GM12878 (cell line): Measurements from ENCODE around the gene CETN1. TPM values are rescaled to one million over a fixed set of nuclear protein-coding genes. Genes with fewer than 3 reads are reported as not detected.

ENCODE experiments used
- ATAC-seq: fragments of 200-7000 bp; cut with Tn5 transposase; 3 replicates; pipeline ENCODE4 v1.9.1; 2020; ENCODE audit warnings: mild to moderate bottlenecking, moderate library complexity
- BruUV-seq: library from RNA; stranded (reverse); fragments of 400-500 nt; replicated peaks from 2 replicates; lab custom pipeline; 2021; lab: Mats Ljungman, UMichigan
- CTCF ChIA-PET: fragments of 300-600 bp; sonication (Branson Sonifier 250); formaldehyde crosslinking; extraction: SDS; loops from one replicate; lab custom pipeline; 2021; ENCODE audit warnings: inconsistent platforms; lab: Yijun Ruan, JAX
- POLR2A ChIA-PET: fragments of 350-600 bp; formaldehyde crosslinking; extraction: SDS; loops from one replicate; lab custom pipeline; 2021; ENCODE audit warnings: inconsistent platforms; lab: Charles Lee
- RAD21 ChIA-PET: fragments of 300-600 bp; sonication (Branson Sonifier 250); formaldehyde crosslinking; loops from one replicate; lab custom pipeline; 2023; ENCODE audit warnings: antibody characterized with exemption; ENCODE audit not compliant: unreplicated experiment; lab: Charles Lee
- SMC1A ChIA-PET: fragments of 300-600 bp; sonication (Branson Sonifier 250); formaldehyde crosslinking; loops from one replicate; lab custom pipeline; 2023; ENCODE audit not compliant: unreplicated experiment, uncharacterized antibody; lab: Charles Lee
- DNase-seq: peaks from one replicate; pipeline ENCODE4 v3.0.0-alpha.2; 2011; ENCODE audit warnings: low read depth, low spot score
- FAIRE-seq: peaks from 3 replicates; lab custom pipeline; 2011; peaks lifted over from hg19 to GRCh38; lab: Jason Lieb, UNC
- H2AFZ ChIP-seq: 2 replicates; pipeline ENCODE4 v1.6.0; 2011; ENCODE audit warnings: low read depth, low read length, control low read depth; ENCODE audit not compliant: control insufficient read depth
- H3K27ac ChIP-seq: 2 replicates; pipeline ENCODE4 v1.5.1; 2011; ENCODE audit warnings: control low read depth; ENCODE audit not compliant: control insufficient read depth, insufficient read depth
- H3K27me3 ChIP-seq, 2 experiments: replicated peaks in 1 of 2; 2 replicates each; pipeline versions ENCODE4 v1.6.0 to v1.6.1; 2011; ENCODE audit warnings: low read length in 1 of 2; ENCODE audit not compliant: control insufficient read depth in 2 of 2, insufficient read depth in 2 of 2
- H3K36me3 ChIP-seq, 2 experiments: 2 replicates each; pipeline ENCODE4 v1.5.1; 2011; ENCODE audit warnings: low read length in 1 of 2; ENCODE audit not compliant: control insufficient read depth in 2 of 2, insufficient read depth in 2 of 2
- H3K4me1 ChIP-seq: 2 replicates; pipeline ENCODE4 v1.6.1; 2011; ENCODE audit warnings: mild to moderate bottlenecking, low read length, moderate library complexity, mixed read lengths; ENCODE audit not compliant: control insufficient read depth, insufficient read depth
- H3K4me2 ChIP-seq: 2 replicates; pipeline ENCODE4 v1.6.0; 2011; ENCODE audit warnings: control low read depth; ENCODE audit not compliant: control insufficient read depth, insufficient read depth
- H3K4me3 ChIP-seq: fragments of 200-600 bp; sonication (generic); 2 replicates; pipeline ENCODE4 v1.5.1; 2016
- H3K79me2 ChIP-seq: 2 replicates; pipeline ENCODE4 v1.6.0; 2011; ENCODE audit warnings: low read length; ENCODE audit not compliant: control insufficient read depth, insufficient read depth
- H3K9ac ChIP-seq: 2 replicates; pipeline ENCODE4 v1.8.0; 2011; ENCODE audit warnings: low read length, control low read depth, mixed read lengths; ENCODE audit not compliant: control insufficient read depth, insufficient read depth
- H3K9me3 ChIP-seq: replicated peaks from 3 replicates; pipeline ENCODE4 v1.5.1; 2011; ENCODE audit warnings: mild to moderate bottlenecking, low read length; ENCODE audit not compliant: control insufficient read depth, insufficient read depth
- H4K20me1 ChIP-seq: 2 replicates; pipeline ENCODE4 v1.6.0; 2011; ENCODE audit not compliant: control insufficient read depth, insufficient read depth
- BHLHE40 ChIP-seq, 2 experiments: fragments of 450-650 bp in 1 of 2; IDR thresholded peaks; 2 replicates each; pipeline ENCODE4 v1.6.1; 2011 to 2017; ENCODE audit warnings: low read depth in 2 of 2, borderline replicate concordance in 1 of 2, improper control_type of control experiment in 1 of 2, low read length in 1 of 2, mild to moderate bottlenecking in 1 of 2
- BRCA1 ChIP-seq: IDR thresholded peaks from 2 replicates; pipeline ENCODE4 v1.6.1; 2011; ENCODE audit warnings: low read depth, low read length, improper control_type of control experiment
- CHD2 ChIP-seq: IDR thresholded peaks from 2 replicates; pipeline ENCODE4 v1.6.1; 2011; ENCODE audit warnings: low read depth, low read length, improper control_type of control experiment, borderline replicate concordance
- DPF2 ChIP-seq: fragments of 450-650 bp; IDR thresholded peaks from 2 replicates; pipeline ENCODE4 v1.6.1; 2017; ENCODE audit warnings: mild to moderate bottlenecking
- IKZF2 ChIP-seq, 2 experiments: fragments of 450-650 bp; IDR thresholded peaks; 2 replicates each; pipeline ENCODE4 v1.6.1; 2017; ENCODE audit warnings: mild to moderate bottlenecking in 2 of 2, moderate library complexity in 2 of 2
- IRF4 ChIP-seq: IDR thresholded peaks from 2 replicates; pipeline ENCODE4 v1.6.1; 2011; ENCODE audit warnings: low read depth, low read length
- KLF5 ChIP-seq: fragments of 450-650 bp; IDR thresholded peaks from 2 replicates; pipeline ENCODE4 v1.6.1; 2014; ENCODE audit warnings: mild to moderate bottlenecking; ENCODE audit not compliant: partially characterized antibody
- MTA2 ChIP-seq: fragments of 450-650 bp; IDR thresholded peaks from 2 replicates; pipeline ENCODE4 v1.6.1; 2016; ENCODE audit warnings: low read depth, mild to moderate bottlenecking, moderate library complexity
- MYB ChIP-seq: fragments of 150-350 bp; IDR thresholded peaks from 2 replicates; pipeline ENCODE4 v1.6.1; 2014; ENCODE audit warnings: mild to moderate bottlenecking, low read depth, low read length, borderline replicate concordance
- NFYA ChIP-seq: IDR thresholded peaks from 2 replicates; pipeline ENCODE4 v1.6.1; 2011; ENCODE audit warnings: low read depth, mild to moderate bottlenecking, low read length, improper control_type of control experiment, borderline replicate concordance
- NR2C1 ChIP-seq: fragments of 450-650 bp; IDR thresholded peaks from 2 replicates; pipeline ENCODE4 v1.6.1; 2017; ENCODE audit warnings: antibody characterized with exemption, mild to moderate bottlenecking, moderate library complexity
- PAX5 ChIP-seq: IDR thresholded peaks from 2 replicates; pipeline ENCODE4 v1.6.1; 2011; ENCODE audit warnings: low read depth, low read length, borderline replicate concordance
- POLR2AphosphoS2 ChIP-seq: IDR thresholded peaks from 2 replicates; pipeline ENCODE4 v1.6.1; 2011; ENCODE audit warnings: low read depth, mild to moderate bottlenecking, low read length, improper control_type of control experiment, moderate library complexity
- RFX5 ChIP-seq: IDR thresholded peaks from 2 replicates; pipeline ENCODE4 v1.6.1; 2011; ENCODE audit warnings: low read depth, low read length, improper control_type of control experiment
- STAT3 ChIP-seq: IDR thresholded peaks from 2 replicates; pipeline ENCODE4 v1.6.1; 2011; ENCODE audit warnings: low read depth, low read length, improper control_type of control experiment
- TCF7 ChIP-seq: IDR thresholded peaks from 2 replicates; pipeline ENCODE4 v1.6.1; 2014; ENCODE audit warnings: antibody characterized with exemption, borderline replicate concordance
- ZSCAN29 ChIP-seq: fragments of 450-650 bp; IDR thresholded peaks from 2 replicates; pipeline ENCODE4 v1.6.1; 2017; ENCODE audit warnings: mild to moderate bottlenecking, moderate library complexity
- WGBS: methylation state at CpG from one replicate; pipeline ENCODE4 v1.1.6; 2016; ENCODE audit warnings: low lambda C conversion rate; ENCODE audit not compliant: insufficient replicate concordance, insufficient coverage; ENCODE audit errors: missing lambda C conversion rate; 5-methylcytosine and 5-hydroxymethylcytosine counted together
- in situ Hi-C: fragments of 300-500 bp; cut with MboI; formaldehyde crosslinking; loops from 9 replicates; pipeline ENCODE4 v1.14.3; 2018; ENCODE audit warnings: mixed read lengths
- intact Hi-C: fragments of 100-400 bp; cut with micrococcal nuclease; formaldehyde crosslinking; loops from one replicate; pipeline ENCODE4 v1.14.2; 2022; ENCODE audit not compliant: unreplicated experiment
- polyA plus RNA-seq, 11 experiments: library from polyadenylated mRNA; depleted of rRNA in 4 of 11; unstranded in 6 of 11; stranded (reverse) in 5 of 11; fragments of >200 nt; fragmentation: Nextera tagmentation in 4 of 11; fragmentation: Illumina TruSeq in 1 of 11; extraction: Ambion mirVana in 4 of 11; extraction: Trizol in 1 of 11; gene quantifications; 1 replicate in 1 of 11; 2 replicates in 10 of 11; pipeline versions ENCODE4 v1.2.1 to v1.2.3, GENCODE V29; 2011 to 2016; ENCODE audit warnings: inconsistent platforms in 2 of 11, missing spikeins in 2 of 11, low read depth in 1 of 11
- total RNA-seq, 4 experiments: library from RNA; depleted of rRNA in 3 of 4; stranded (reverse); fragments of >200 nt in 3 of 4; fragmentation: Illumina TruSeq in 1 of 4; extraction: Trizol in 1 of 4; gene quantifications; 2 replicates each; pipeline versions ENCODE4 v1.2.1 to v1.2.3, GENCODE V29; 2013 to 2021
- TF ChIP-seq, protein P1 (sequence below): IDR thresholded peaks from 2 replicates; pipeline ENCODE4 v1.6.1; 2011; ENCODE audit warnings: low read depth, low read length, improper control_type of control experiment, borderline replicate concordance

CETN1 gene
- total and polyA plus RNA-seq, 10 of the 15 experiments (the other 5 are each of a cell fraction or from before 2014, with no cell fraction given) = not detected

DNA sequence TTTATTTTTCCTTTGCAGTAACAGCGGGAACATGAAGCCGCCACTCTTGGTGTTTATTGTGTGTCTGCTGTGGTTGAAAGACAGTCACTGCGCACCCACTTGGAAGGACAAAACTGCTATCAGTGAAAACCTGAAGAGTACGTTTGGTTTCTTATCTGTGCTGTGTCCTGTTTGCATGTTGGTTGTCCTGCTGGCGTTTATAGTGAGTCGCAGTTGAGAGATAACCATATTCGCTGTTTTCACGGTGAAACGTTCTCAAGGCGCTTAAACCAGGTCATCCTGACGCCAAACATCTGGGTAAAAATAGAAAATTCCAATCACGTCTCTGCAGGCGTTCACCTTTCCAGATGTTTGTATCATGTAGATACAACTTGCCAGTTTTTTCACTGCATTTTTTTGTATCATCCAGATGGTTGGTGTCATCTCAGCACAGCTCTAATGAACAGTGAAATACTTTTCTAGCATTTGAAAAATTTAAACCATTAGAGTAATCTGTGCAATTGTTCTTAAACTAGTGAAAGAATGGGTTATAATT, 37.9 kb downstream of the CETN1 start:
- no peaks in the 10 kb centered on the region for H3K27me3 ChIP-seq

DNA sequence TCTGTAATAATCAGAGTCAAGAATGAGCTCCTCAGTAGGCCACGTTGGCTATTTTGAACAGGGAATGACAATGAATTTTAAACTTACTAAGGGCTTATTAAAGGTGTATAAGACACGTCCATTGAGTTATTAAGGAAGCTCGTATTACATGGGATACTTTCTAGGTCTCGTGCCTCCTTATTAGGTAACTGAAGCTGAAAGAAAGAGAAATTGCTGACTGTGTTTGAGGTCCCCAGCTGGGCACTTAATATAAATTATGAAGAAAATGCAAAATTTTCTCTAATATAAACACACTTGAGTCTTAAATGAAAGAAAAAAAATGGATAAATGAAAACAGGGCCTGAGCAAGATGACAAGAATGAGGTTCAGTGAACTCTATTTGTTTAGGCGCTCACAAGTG, 38.4 kb downstream of the CETN1 start:
- Histone ChIP-seq H3K27me3 (no peaks in the 10 kb centered on the region), H3K4me1 (no peaks in the 10 kb centered on the region), H3K36me3 (no peaks in the 10 kb centered on the region), H3K9me3 (no peaks in the 10 kb centered on the region), H3K4me2 (no peak overlapping the region), H3K4me3 (no peak overlapping the region), H4K20me1 (no peaks in the 10 kb centered on the region), H2AFZ (no peak overlapping the region), H3K79me2 (no peaks in the 10 kb centered on the region), H3K9ac (no peak overlapping the region), H3K27ac (no peak overlapping the region)
- no peak for DNase-seq
- in situ Hi-C loops = loop anchor here (10.0 kb wide), 1 partner anchor 334 kb away; no protein-coding TSS in a partner anchor
- RAD21 ChIA-PET = interaction anchor here (1.3 to 10.9 kb wide), 4 partner anchors 13 to 221 kb away, joined by 3 to 168 read pairs (median 4); no protein-coding TSS in a partner anchor
- no peak for FAIRE-seq
- no TSS peak for BruUV-seq
- intact Hi-C loops = loop anchor here (5.0 kb wide), 3 partner anchors 121 to 351 kb away; partner anchors contain the start of gene THOC1
- 35% methylated on average over 5 of the region's 5 CpGs for WGBS
- SMC1A ChIA-PET = interaction anchor here (0.7 to 12.3 kb wide), 4 partner anchors 117 to 322 kb away, joined by 3 to 188 read pairs (median 4); no protein-coding TSS in a partner anchor
- CTCF ChIA-PET = interaction anchor here (0.9 to 7.9 kb wide), 7 partner anchors 13 to 221 kb away, joined by 3 to 82 read pairs (median 4); no protein-coding TSS in a partner anchor
- POLR2A ChIA-PET = no interaction called here
- no peak for ATAC-seq
- TF ChIP-seq DPF2 = no peak
- no peak for TF ChIP-seq NFYA
- no peak for TF ChIP-seq ZSCAN29
- TF ChIP-seq CHD2 = no peak
- no peak for TF ChIP-seq STAT3
- TF ChIP-seq, protein P1, sequence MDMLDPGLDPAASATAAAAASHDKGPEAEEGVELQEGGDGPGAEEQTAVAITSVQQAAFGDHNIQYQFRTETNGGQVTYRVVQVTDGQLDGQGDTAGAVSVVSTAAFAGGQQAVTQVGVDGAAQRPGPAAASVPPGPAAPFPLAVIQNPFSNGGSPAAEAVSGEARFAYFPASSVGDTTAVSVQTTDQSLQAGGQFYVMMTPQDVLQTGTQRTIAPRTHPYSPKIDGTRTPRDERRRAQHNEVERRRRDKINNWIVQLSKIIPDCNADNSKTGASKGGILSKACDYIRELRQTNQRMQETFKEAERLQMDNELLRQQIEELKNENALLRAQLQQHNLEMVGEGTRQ = no peak
- TF ChIP-seq RFX5 = no peak
- no peak for TF ChIP-seq POLR2AphosphoS2
- TF ChIP-seq BHLHE40 (IDR thresholded peaks at IDR 0.05; ENCODE audit: borderline replicate concordance in 1 of 2, low read depth in 2 of 2, low read length in 1 of 2) = no peak
- TF ChIP-seq TCF7 = no peak
- TF ChIP-seq PAX5 = no peak
- TF ChIP-seq IRF4 = no peak
- TF ChIP-seq IKZF2 (IDR thresholded peaks at IDR 0.05) = no peak
- TF ChIP-seq KLF5 = no peak
- no peak for TF ChIP-seq NR2C1
- no peak for TF ChIP-seq MTA2
- TF ChIP-seq MYB = no peak

More for the DNA sequence above, 37.9 kb downstream of the CETN1 start:
- RAD21 ChIA-PET = interaction anchor here (0.7 to 10.9 kb wide), 5 partner anchors 13 to 221 kb away, joined by 3 to 168 read pairs (median 4); no protein-coding TSS in a partner anchor
- CTCF ChIA-PET = interaction anchor here (0.6 to 2.6 kb wide), 6 partner anchors 13 to 221 kb away, joined by 3 to 11 read pairs (median 4); no protein-coding TSS in a partner anchor
- Histone ChIP-seq H3K9me3 (no peaks in the 10 kb centered on the region), H4K20me1 (no peaks in the 10 kb centered on the region), H3K4me2 (no peak overlapping the region), H3K4me3 (no peak overlapping the region), H3K79me2 (no peaks in the 10 kb centered on the region), H3K9ac (no peak overlapping the region), H3K36me3 (no peaks in the 10 kb centered on the region), H3K4me1 (no peaks in the 10 kb centered on the region), H2AFZ (no peak overlapping the region), H3K27ac (no peak overlapping the region)
- DNase-seq = no peak
- WGBS = 59% methylated on average over 13 of the region's 13 CpGs
- no peak for FAIRE-seq
- SMC1A ChIA-PET = interaction anchor here (0.9 to 12.3 kb wide), 4 partner anchors 117 to 221 kb away, joined by 3 to 188 read pairs (median 4); no protein-coding TSS in a partner anchor
- intact Hi-C loops (loop anchor here (5.0 kb wide), 3 partner anchors 121 to 351 kb away; partner anchors contain the start of gene THOC1), in situ Hi-C loops (loop anchor here (10.0 kb wide), 1 partner anchor 333 kb away; no protein-coding TSS in a partner anchor)
- no peak for ATAC-seq
- TF ChIP-seq BRCA1 = no peak
- POLR2A ChIA-PET = no interaction called here
- no TSS peak for BruUV-seq
